Measurements from ENCODE around the gene TUBA3C.
"Not testable (repeated sequence)": the region's sequence is repeated elsewhere in the genome, so short reads cannot be mapped to it uniquely, and the experiment has no call there.

The TUBA3C gene

GRCh38 chr13:19181621-19182485 lies at the start of gene TUBA3C:
Gene TUBA3C (minus strand): TSS chr13:19181824. CDS start chr13:19181747, 77 bp downstream.
- DNase-seq, result no peak

GRCh38 chr13:19207413-19207812 lies 25.8 kb upstream of the TUBA3C start:
- not testable (repeated sequence) for DNase-seq

- DNase-seq, result not testable (repeated sequence)
Observed at GRCh38 chr13:19192622-19193021, 11.0 kb upstream of the TUBA3C start.

- not testable (repeated sequence) for DNase-seq
Observed at GRCh38 chr13:19189911-19190310, 8.3 kb upstream of the TUBA3C start.

GRCh38 chr13:19189368-19189767 lies 7.7 kb upstream of the TUBA3C start:
- DNase-seq, result not testable (repeated sequence)

- DNase-seq, result no peak
Observed at GRCh38 chr13:19185865-19186645, 4.4 kb upstream of the TUBA3C start.

GRCh38 chr13:19185086-19185864 lies 3.7 kb upstream of the TUBA3C start:
- no peak for DNase-seq

- no peak for DNase-seq
Observed at GRCh38 chr13:19184176-19184575, 2.6 kb upstream of the TUBA3C start.

GRCh38 chr13:19183676-19184075 lies 2.1 kb upstream of the TUBA3C start:
- DNase-seq, result no peak

- no peak for DNase-seq
Observed at GRCh38 chr13:19182536-19182935, 912 bp upstream of the TUBA3C start.

GRCh38 chr13:19181021-19181620 lies 503 bp downstream of the TUBA3C start:
- DNase-seq, result no peak

GRCh38 chr13:19179916-19180315 lies 1.7 kb downstream of the TUBA3C start:
- no peak for DNase-seq

GRCh38 chr13:19178901-19179593 lies 2.6 kb downstream of the TUBA3C start:
- no peak for DNase-seq

GRCh38 chr13:19176981-19177776 lies 4.4 kb downstream of the TUBA3C start:
- DNase-seq, result not testable (repeated sequence)

GRCh38 chr13:19173752-19174151 lies 7.9 kb downstream of the TUBA3C start:
- DNase-seq, result no peak

GRCh38 chr13:19172647-19173030 lies 9.0 kb downstream of the TUBA3C start:
- DNase-seq, result no peak

- DNase-seq, result no peak
Observed at GRCh38 chr13:19172007-19172646, 9.5 kb downstream of the TUBA3C start.

GRCh38 chr13:19171563-19171962 lies 10.1 kb downstream of the TUBA3C start:
- no peak for DNase-seq

GRCh38 chr13:19169991-19170390 lies 11.6 kb downstream of the TUBA3C start:
- no peak for DNase-seq

GRCh38 chr13:19169496-19169895 lies 12.1 kb downstream of the TUBA3C start:
- DNase-seq, result no peak

- DNase-seq, result no peak
Observed at GRCh38 chr13:19161308-19161707, 20.3 kb downstream of the TUBA3C start.

Data from NCI-H1436 treated with DMSO at 0.1 percent for 48 hours (cell line).